Body of pancreas (tissue), 4 donors: ENCODE measurements around the gene PTPRN2.

Source experiments
- CTCF ChIP-seq, 7 experiments: fragments of 450-650 bp in 4 of 7; fragments of 200-600 bp in 3 of 7; sonication (generic) in 3 of 7; IDR thresholded peaks; one replicate each; pipeline ENCODE4 v1.5.1; 2016 to 2019; ENCODE audit warnings: antibody characterized with exemption in 7 of 7
- POLR2A ChIP-seq, 3 donors: fragments of 450-650 bp; IDR thresholded peaks; one replicate each; pipeline ENCODE4 v1.6.1; 2016; ENCODE audit warnings: antibody characterized with exemption in 3 of 3, mild to moderate bottlenecking in 2 of 3

GRCh38 chr7:157977306-157977705 is 610.3 kb downstream of the PTPRN2 start:
- TF ChIP-seq CTCF (IDR thresholded peaks at IDR 0.05) (no peak), POLR2A (IDR thresholded peaks at IDR 0.05) (no peak)
